Measurements from ENCODE around the gene NOX3.

DNA sequence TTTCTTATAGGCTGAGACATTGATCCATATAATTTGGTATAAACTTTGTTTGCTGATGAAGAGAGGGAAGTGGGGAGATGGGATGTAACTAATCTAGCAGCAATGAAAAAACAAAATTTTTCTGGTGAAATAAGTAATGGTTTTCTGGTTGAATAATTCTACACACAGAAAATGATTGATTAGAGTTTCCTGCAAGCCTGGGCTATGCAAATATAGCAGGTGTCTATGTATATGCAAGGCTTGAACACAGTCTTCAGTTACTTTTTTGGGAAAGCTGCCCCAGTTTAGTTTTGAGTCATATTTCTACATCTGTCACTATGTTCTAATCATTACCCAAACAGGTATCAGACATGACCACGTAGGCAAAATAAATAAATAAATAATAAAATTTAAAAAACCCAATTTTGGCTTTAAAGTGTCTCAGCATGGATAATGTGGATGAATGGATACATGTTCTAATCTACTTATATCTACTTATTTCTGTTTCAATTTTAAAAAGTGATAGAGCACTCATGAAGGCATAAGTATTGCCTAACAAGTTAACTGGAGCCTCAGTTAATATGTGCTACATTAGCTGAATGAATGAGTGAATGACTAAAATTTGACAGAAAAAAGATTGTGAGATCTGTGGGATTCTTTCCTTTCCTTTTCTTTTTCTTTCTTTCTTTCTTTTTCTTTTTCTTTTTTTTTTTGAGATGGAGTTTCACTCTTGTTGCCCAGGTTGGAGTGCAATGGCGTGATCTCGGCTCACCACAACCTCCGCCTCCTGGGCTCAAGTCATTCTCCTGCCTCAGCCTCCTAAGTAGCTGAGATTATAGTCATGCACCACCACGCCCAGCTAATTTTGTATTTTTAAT is 104.1 kb downstream of the NOX3 start:
- TF ChIP-seq CTCF (conservative IDR thresholded peaks at IDR 0.05 in 1 of 2, IDR thresholded peaks at IDR 0.05 in 1 of 2; ENCODE audit: extremely low read depth in 1 of 2, insufficient read depth in 1 of 2, low read depth in 1 of 2, low read length in 2 of 2): no peak
- TF ChIP-seq EZH2 (IDR thresholded peaks at IDR 0.05; ENCODE audit: borderline replicate concordance, low read length): no peak
